Keratinocyte (primary cell): ENCODE results near the gene CACNA2D4. TPM values are rescaled to one million over a fixed set of nuclear protein-coding genes. Genes with fewer than 3 reads are reported as not detected.

ENCODE experiments used
- DNase-seq: peaks from one replicate; pipeline ENCODE4 v3.0.0-alpha.2; 2011; ENCODE audit warnings: low read depth, missing footprints, low spot score
- FAIRE-seq: peaks from 2 replicates; lab custom pipeline; 2011; peaks lifted over from hg19 to GRCh38; lab: Jason Lieb, UNC
- H2AFZ ChIP-seq: 2 replicates; pipeline ENCODE4 v1.6.0; 2012; ENCODE audit warnings: low read length, control low read depth, inconsistent platforms; ENCODE audit not compliant: control insufficient read depth
- H3K27ac ChIP-seq: 2 replicates; pipeline ENCODE4 v1.5.1; 2011; ENCODE audit warnings: low read length; ENCODE audit not compliant: control insufficient read depth, insufficient read depth
- H3K27me3 ChIP-seq: 3 replicates; pipeline ENCODE4 v1.6.0; 2011; ENCODE audit warnings: low read length; ENCODE audit not compliant: control insufficient read depth, insufficient read depth; ENCODE audit errors: extremely low read depth
- H3K36me3 ChIP-seq, 2 experiments: 2 replicates in 1 of 2; 3 replicates in 1 of 2; pipeline ENCODE4 v1.5.1; 2011; ENCODE audit warnings: low read length in 2 of 2, mild to moderate bottlenecking in 1 of 2; ENCODE audit not compliant: control insufficient read depth in 2 of 2, insufficient read depth in 2 of 2; ENCODE audit errors: extremely low read depth in 1 of 2
- H3K4me1 ChIP-seq: 3 replicates; pipeline ENCODE4 v1.5.1; 2011; ENCODE audit warnings: low read length; ENCODE audit not compliant: control insufficient read depth, insufficient read depth; ENCODE audit errors: extremely low read depth
- H3K4me2 ChIP-seq: 3 replicates; pipeline ENCODE4 v1.6.0; 2011; ENCODE audit warnings: low read depth, low read length; ENCODE audit not compliant: control insufficient read depth, insufficient read depth; ENCODE audit errors: extremely low read depth
- H3K4me3 ChIP-seq, 3 experiments: fragments of 200-600 bp in 1 of 3; sonication (generic) in 1 of 3; 2 replicates in 2 of 3; 3 replicates in 1 of 3; pipeline ENCODE4 v1.5.1; 2011 to 2016; ENCODE audit warnings: low read length in 3 of 3, mild to moderate bottlenecking in 3 of 3, control low read depth in 2 of 3, inconsistent platforms in 1 of 3, low read depth in 1 of 3, mixed read lengths in 1 of 3, mixed run types in 1 of 3, moderate library complexity in 1 of 3; ENCODE audit not compliant: control insufficient read depth in 2 of 3, insufficient read depth in 2 of 3; ENCODE audit errors: extremely low read depth in 1 of 3
- H3K79me2 ChIP-seq: 2 replicates; pipeline ENCODE4 v1.6.0; 2012; ENCODE audit warnings: low read length; ENCODE audit not compliant: control insufficient read depth, insufficient read depth
- H3K9ac ChIP-seq: 3 replicates; pipeline ENCODE4 v1.6.0; 2011; ENCODE audit warnings: low read length; ENCODE audit not compliant: control insufficient read depth, insufficient read depth; ENCODE audit errors: extremely low read depth
- H3K9me1 ChIP-seq: 3 replicates; pipeline ENCODE4 v1.6.0; 2011; ENCODE audit warnings: low read length; ENCODE audit not compliant: control insufficient read depth, insufficient read depth; ENCODE audit errors: extremely low read depth
- H3K9me3 ChIP-seq: 2 replicates; pipeline ENCODE4 v1.5.1; 2012; ENCODE audit warnings: low read depth, low read length; ENCODE audit not compliant: control insufficient read depth
- H4K20me1 ChIP-seq: 3 replicates; pipeline ENCODE4 v1.6.0; 2011; ENCODE audit warnings: low read length; ENCODE audit not compliant: control insufficient read depth, insufficient read depth; ENCODE audit errors: extremely low read depth
- CTCF ChIP-seq, 3 experiments: IDR thresholded peaks in 1 of 3; conservative IDR thresholded peaks in 1 of 3; optimal IDR thresholded peaks in 1 of 3; 2 replicates in 2 of 3; 3 replicates in 1 of 3; pipeline versions ENCODE3 to v1.5.1; 2011; ENCODE audit warnings: low read length in 3 of 3, mild to moderate bottlenecking in 3 of 3, moderate library complexity in 2 of 3, control low read depth in 1 of 3, inconsistent platforms in 1 of 3; ENCODE audit not compliant: insufficient read depth in 2 of 3; ENCODE audit errors: extremely low read depth in 1 of 3
- EZH2 ChIP-seq: IDR thresholded peaks from one replicate; pipeline ENCODE4 v1.6.1; 2012; ENCODE audit warnings: inconsistent platforms, mild to moderate bottlenecking, low read length, moderate library complexity
- dilution Hi-C: fragments of 300-500 bp; cut with MboI; formaldehyde crosslinking; loops from one replicate; pipeline ENCODE4 v1.7.0; 2020; ENCODE audit warnings: low sequenced_read_pairs; ENCODE audit not compliant: extremely low pct_ligation_motif_present
- polyA plus RNA-seq, 5 experiments: library from polyadenylated mRNA; depleted of rRNA in 3 of 5; stranded (reverse) in 3 of 5; stranded (forward) in 1 of 5; unstranded in 1 of 5; fragments of >200 nt; gene quantifications; 1 replicate in 1 of 5; 2 replicates in 3 of 5; 3 replicates in 1 of 5; pipeline versions ENCODE4 v1.2.1 to v1.2.3, GENCODE V29; 2011 to 2012; ENCODE audit warnings: missing spikeins in 2 of 5, low read depth in 1 of 5, low replicate concordance in 1 of 5

The CACNA2D4 gene
- polyA plus RNA-seq, 1 donor (not counting 4 experiments of a cell fraction or from before 2014, with no cell fraction given): 0.09 TPM

DNA sequence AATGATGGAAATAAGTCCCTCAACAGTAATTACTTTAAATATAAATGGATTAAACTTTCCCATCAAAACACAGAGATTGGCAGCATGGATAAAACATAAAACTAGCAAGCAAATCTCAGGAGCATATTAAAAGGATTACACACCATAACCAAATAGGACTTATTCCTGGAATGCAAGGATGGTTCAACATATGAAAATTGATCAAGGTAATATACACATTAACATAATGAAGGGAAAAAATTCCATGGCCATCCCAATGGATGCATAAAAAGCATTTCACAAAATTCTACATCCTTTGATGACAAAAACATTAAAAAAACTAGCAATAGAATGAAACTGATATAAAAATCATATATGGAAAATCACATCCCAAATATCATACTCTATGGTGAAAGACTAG is 13.6 kb downstream of the CACNA2D4 start:
- H3K9me3 ChIP-seq: no peaks in the 10 kb centered on the region
- no peak overlapping the region for H3K27ac ChIP-seq
- no peaks in the 10 kb centered on the region for H4K20me1 ChIP-seq
- TF ChIP-seq EZH2 (no peak), CTCF (optimal IDR thresholded peaks at IDR 0.05 in 1 of 3, IDR thresholded peaks at IDR 0.05 in 1 of 3, conservative IDR thresholded peaks at IDR 0.05 in 1 of 3; ENCODE audit: extremely low read depth in 1 of 3, insufficient read depth in 2 of 3, low read length in 3 of 3) (no peak)
- H3K9ac ChIP-seq: no peak overlapping the region
- DNase-seq (no peak), FAIRE-seq (no peak)
- no peak overlapping the region for H2AFZ ChIP-seq
- H3K4me1 ChIP-seq: no peaks in the 10 kb centered on the region
- H3K9me1 ChIP-seq: no peaks in the 10 kb centered on the region
- H3K27me3 ChIP-seq: peaks cover 8% of the 10 kb centered on the region
- no peaks in the 10 kb centered on the region for H3K36me3 ChIP-seq
- no peaks in the 10 kb centered on the region for H3K79me2 ChIP-seq
- dilution Hi-C loops: no loop called here
- H3K4me2 ChIP-seq: no peak overlapping the region
- H3K4me3 ChIP-seq: no peak overlapping the region

DNA sequence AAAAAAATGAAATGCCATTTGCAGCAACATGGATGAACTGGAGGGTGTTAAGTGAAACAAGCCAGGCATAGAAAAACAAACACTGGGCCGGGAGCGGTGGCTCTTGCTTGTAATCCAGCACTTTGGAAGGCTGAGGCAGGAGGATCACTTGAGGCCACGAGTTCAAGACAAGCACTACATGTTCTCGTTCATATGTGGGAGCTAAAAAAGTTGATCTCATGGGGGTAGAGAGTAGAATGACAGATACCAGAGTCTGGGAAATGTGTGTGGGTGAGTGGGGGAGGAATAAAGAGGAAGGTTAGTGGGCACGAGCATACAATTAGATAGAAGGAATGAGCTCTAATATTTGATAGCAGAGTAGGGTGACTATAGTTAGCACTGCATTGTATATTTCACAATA is 21.5 kb downstream of the CACNA2D4 start:
- no peak for FAIRE-seq
- DNase-seq: no peak
- Histone ChIP-seq H3K4me1 (no peaks in the 10 kb centered on the region), H3K27me3 (no peaks in the 10 kb centered on the region), H3K36me3 (no peaks in the 10 kb centered on the region), H3K4me3 (no peak overlapping the region), H3K79me2 (no peaks in the 10 kb centered on the region), H3K9ac (no peak overlapping the region), H3K4me2 (no peak overlapping the region), H4K20me1 (no peaks in the 10 kb centered on the region), H3K27ac (no peak overlapping the region), H3K9me3 (no peaks in the 10 kb centered on the region), H3K9me1 (no peaks in the 10 kb centered on the region), H2AFZ (no peak overlapping the region)
- no peak for TF ChIP-seq EZH2
- no peak for TF ChIP-seq CTCF (optimal IDR thresholded peaks at IDR 0.05 in 1 of 3, IDR thresholded peaks at IDR 0.05 in 1 of 3, conservative IDR thresholded peaks at IDR 0.05 in 1 of 3; ENCODE audit: extremely low read depth in 1 of 3, insufficient read depth in 2 of 3, low read length in 3 of 3)
- dilution Hi-C loops: no loop called here
